ENCODE data around the gene BMPR1A.
"Not testable (repeated sequence)": the region's sequence is repeated elsewhere in the genome, so short reads cannot be mapped to it uniquely, and the experiment has no call there.

BMPR1A gene

GRCh38 chr10:86861351-86861750 lies 104.9 kb downstream of the BMPR1A start:
- Mint-ChIP-seq H3K27me3 (no peaks in the 10 kb centered on the region), H3K4me3 (no peak overlapping the region), H3K27ac (no peak overlapping the region), H3K4me1 (ENCODE audit: low read depth in 2 of 2) (no peaks in the 10 kb centered on the region), H3K9me3 (no peaks in the 10 kb centered on the region), H3K36me3 (ENCODE audit: insufficient read depth) (no peaks in the 10 kb centered on the region)
- DNase-seq (no peak), ATAC-seq (replicated peaks) (no peak)

GRCh38 chr10:86862373-86862772 lies 106.0 kb downstream of the BMPR1A start:
- no peak for ATAC-seq (replicated peaks)
- Mint-ChIP-seq H3K4me3 (no peak overlapping the region), H3K9me3 (no peaks in the 10 kb centered on the region), H3K27me3 (no peaks in the 10 kb centered on the region), H3K27ac (no peak overlapping the region), H3K36me3 (ENCODE audit: insufficient read depth) (no peaks in the 10 kb centered on the region), H3K4me1 (ENCODE audit: low read depth in 2 of 2) (no peaks in the 10 kb centered on the region)
- no peak for DNase-seq

GRCh38 chr10:86862786-86863483 lies 106.5 kb downstream of the BMPR1A start:
- Mint-ChIP-seq H3K36me3 (ENCODE audit: insufficient read depth) (no peaks in the 10 kb centered on the region), H3K27ac (no peak overlapping the region), H3K4me1 (ENCODE audit: low read depth in 2 of 2) (no peaks in the 10 kb centered on the region), H3K27me3 (no peaks in the 10 kb centered on the region), H3K4me3 (no peak overlapping the region), H3K9me3 (no peaks in the 10 kb centered on the region)
- DNase-seq (no peak), ATAC-seq (replicated peaks) (no peak)

- no peak overlapping the region for H3K4me3 Mint-ChIP-seq
- no peaks in the 10 kb centered on the region for H3K36me3 Mint-ChIP-seq (ENCODE audit: insufficient read depth)
- H3K4me1 Mint-ChIP-seq (ENCODE audit: low read depth in 2 of 2), result no peaks in the 10 kb centered on the region
- DNase-seq, result no peak
- no peaks in the 10 kb centered on the region for H3K27me3 Mint-ChIP-seq
- H3K9me3 Mint-ChIP-seq, result no peaks in the 10 kb centered on the region
- ATAC-seq (replicated peaks), result no peak
- H3K27ac Mint-ChIP-seq, result no peak overlapping the region
Observed at GRCh38 chr10:86863484-86863842, 107.0 kb downstream of the BMPR1A start.

GRCh38 chr10:86865011-86865811 lies 108.8 kb downstream of the BMPR1A start:
- not testable (repeated sequence) for H3K4me1 Mint-ChIP-seq (ENCODE audit: low read depth in 2 of 2); ATAC-seq (replicated peaks); H3K27me3 Mint-ChIP-seq; H3K27ac Mint-ChIP-seq; DNase-seq; H3K36me3 Mint-ChIP-seq (ENCODE audit: insufficient read depth); H3K9me3 Mint-ChIP-seq; H3K4me3 Mint-ChIP-seq

- no peaks in the 10 kb centered on the region for H3K27me3 Mint-ChIP-seq
- no peak for DNase-seq
- no peak for ATAC-seq (replicated peaks)
- no peaks in the 10 kb centered on the region for H3K9me3 Mint-ChIP-seq
- H3K4me1 Mint-ChIP-seq (ENCODE audit: low read depth in 2 of 2), result no peaks in the 10 kb centered on the region
- no peak overlapping the region for H3K27ac Mint-ChIP-seq
- no peaks in the 10 kb centered on the region for H3K36me3 Mint-ChIP-seq (ENCODE audit: insufficient read depth)
- H3K4me3 Mint-ChIP-seq, result no peak overlapping the region
Observed at GRCh38 chr10:86867149-86867548, 110.7 kb downstream of the BMPR1A start.

- Mint-ChIP-seq H3K27ac (no peak overlapping the region), H3K9me3 (no peaks in the 10 kb centered on the region), H3K27me3 (no peaks in the 10 kb centered on the region)
Observed at GRCh38 chr10:86868353-86868752, 111.9 kb downstream of the BMPR1A start.

GRCh38 chr10:86870679-86871078 lies 114.3 kb downstream of the BMPR1A start:
- Mint-ChIP-seq H3K4me3 (no peak overlapping the region), H3K9me3 (no peaks in the 10 kb centered on the region), H3K27me3 (no peaks in the 10 kb centered on the region), H3K4me1 (ENCODE audit: low read depth in 2 of 2) (peaks cover 0 to 3% of the 10 kb centered on the region in 2 donors), H3K36me3 (ENCODE audit: insufficient read depth) (no peaks in the 10 kb centered on the region), H3K27ac (no peak overlapping the region)
- ATAC-seq (replicated peaks) (no peak), DNase-seq (no peak)

More at GRCh38 chr10:86868353-86868752, 111.9 kb downstream of the BMPR1A start:
- H3K4me1 Mint-ChIP-seq (ENCODE audit: low read depth in 2 of 2), result peaks cover 0 to 3% of the 10 kb centered on the region in 2 donors
- no peak for DNase-seq
- no peak for ATAC-seq (replicated peaks)
- H3K36me3 Mint-ChIP-seq (ENCODE audit: insufficient read depth), result no peaks in the 10 kb centered on the region
- no peak overlapping the region for H3K4me3 Mint-ChIP-seq

GRCh38 chr10:86871563-86872183 lies 115.3 kb downstream of the BMPR1A start:
- Mint-ChIP-seq H3K36me3 (ENCODE audit: insufficient read depth) (peaks cover 4% of the 10 kb centered on the region), H3K27ac (no peak overlapping the region), H3K4me3 (no peak overlapping the region), H3K9me3 (no peaks in the 10 kb centered on the region), H3K27me3 (no peaks in the 10 kb centered on the region), H3K4me1 (ENCODE audit: low read depth in 2 of 2) (peaks cover 0 to 3% of the 10 kb centered on the region in 2 donors)
- no peak for DNase-seq
- no peak for ATAC-seq (replicated peaks)

GRCh38 chr10:86872757-86873156 lies 116.3 kb downstream of the BMPR1A start:
- Mint-ChIP-seq H3K27me3 (no peaks in the 10 kb centered on the region), H3K9me3 (no peaks in the 10 kb centered on the region), H3K4me3 (no peak overlapping the region), H3K36me3 (ENCODE audit: insufficient read depth) (peaks cover 6% of the 10 kb centered on the region), H3K4me1 (ENCODE audit: low read depth in 2 of 2) (peaks cover 0 to 3% of the 10 kb centered on the region in 2 donors), H3K27ac (no peak overlapping the region)
- DNase-seq (no peak), ATAC-seq (replicated peaks) (no peak)

GRCh38 chr10:86876748-86877147 lies 120.3 kb downstream of the BMPR1A start:
- DNase-seq (no peak), ATAC-seq (replicated peaks) (no peak)
- no peak overlapping the region for H3K4me3 Mint-ChIP-seq

GRCh38 chr10:86878983-86879713 lies 122.7 kb downstream of the BMPR1A start:
- H3K9me3 Mint-ChIP-seq, result no peaks in the 10 kb centered on the region
- DNase-seq, result no peak
- H3K27me3 Mint-ChIP-seq, result no peaks in the 10 kb centered on the region
- H3K4me1 Mint-ChIP-seq (ENCODE audit: low read depth in 2 of 2), result no peaks in the 10 kb centered on the region
- no peak overlapping the region for H3K27ac Mint-ChIP-seq
- H3K36me3 Mint-ChIP-seq (ENCODE audit: insufficient read depth), result peaks cover 7% of the 10 kb centered on the region
- ATAC-seq (replicated peaks), result no peak
- H3K4me3 Mint-ChIP-seq, result no peak overlapping the region

More at GRCh38 chr10:86876748-86877147, 120.3 kb downstream of the BMPR1A start:
- H3K9me3 Mint-ChIP-seq, result no peaks in the 10 kb centered on the region
- H3K27ac Mint-ChIP-seq, result no peak overlapping the region
- H3K27me3 Mint-ChIP-seq, result no peaks in the 10 kb centered on the region
- H3K36me3 Mint-ChIP-seq (ENCODE audit: insufficient read depth), result peaks cover 7% of the 10 kb centered on the region
- peaks cover 0 to 3% of the 10 kb centered on the region in 2 donors for H3K4me1 Mint-ChIP-seq (ENCODE audit: low read depth in 2 of 2)

GRCh38 chr10:86880971-86881370 lies 124.6 kb downstream of the BMPR1A start:
- Mint-ChIP-seq H3K27me3 (no peaks in the 10 kb centered on the region), H3K27ac (no peak overlapping the region), H3K9me3 (no peaks in the 10 kb centered on the region), H3K4me1 (ENCODE audit: low read depth in 2 of 2) (peaks cover 0 to 5% of the 10 kb centered on the region in 2 donors), H3K36me3 (ENCODE audit: insufficient read depth) (peaks cover 7% of the 10 kb centered on the region), H3K4me3 (no peak overlapping the region)
- DNase-seq (no peak), ATAC-seq (replicated peaks) (no peak)

Data from effector memory CD8-positive, alpha-beta T cell (primary cell).